HL-60 (cell line): Measurements from ENCODE around the gene ZFYVE28.

ENCODE experiments used
- CTCF ChIP-seq: IDR thresholded peaks from one replicate; pipeline ENCODE4 v1.5.1; 2011; ENCODE audit warnings: low read length, control low read depth, inconsistent platforms; ENCODE audit not compliant: insufficient read depth
- GABPA ChIP-seq: IDR thresholded peaks from 2 replicates; pipeline ENCODE4 v1.6.1; 2012; ENCODE audit warnings: low read depth
- POLR2AphosphoS5 ChIP-seq: IDR thresholded peaks from 2 replicates; pipeline ENCODE4 v1.6.1; 2012; ENCODE audit warnings: low read depth
- REST ChIP-seq: IDR thresholded peaks from 2 replicates; pipeline ENCODE4 v1.6.1; 2012; ENCODE audit warnings: low read depth; ENCODE audit not compliant: insufficient replicate concordance
- SPI1 ChIP-seq: IDR thresholded peaks from 2 replicates; pipeline ENCODE4 v1.6.1; 2012; ENCODE audit warnings: low read depth, mild to moderate bottlenecking, borderline replicate concordance

GRCh38 chr4:2289955-2290333 is 128.5 kb downstream of the ZFYVE28 start:
- TF ChIP-seq CTCF, result no peak
- no peak for TF ChIP-seq POLR2AphosphoS5
- TF ChIP-seq REST, result no peak
- TF ChIP-seq GABPA, result no peak
- no peak for TF ChIP-seq SPI1
